Esophagus muscularis mucosa (tissue), 4 donors: ENCODE results near the gene SIX4. TPM values are rescaled to one million over a fixed set of nuclear protein-coding genes. Genes with fewer than 3 reads are reported as not detected.
A peak's percentile ranks its signal among the peaks of the same experiment; 100 is the strongest.
"Not testable (repeated sequence)": the region's sequence is repeated elsewhere in the genome, so short reads cannot be mapped to it uniquely, and the experiment has no call there.

Experiments
- DNase-seq: peaks from one replicate; pipeline ENCODE4 v3.0.0-alpha.2; 2017; ENCODE audit errors: extremely low spot score
- H3K27ac ChIP-seq, 4 donors: fragments of 200-600 bp; sonication (generic); replicated peaks in 1 of 4; 1 replicate in 3 of 4; 2 replicates in 1 of 4; pipeline ENCODE4 v1.5.1; 2016 to 2019; ENCODE audit warnings: mild to moderate bottlenecking in 1 of 4
- H3K27me3 ChIP-seq, 4 donors: fragments of 200-600 bp; sonication (generic); one replicate each; pipeline versions ENCODE4 v1.5.1 to v1.6.0; 2016 to 2019
- H3K36me3 ChIP-seq, 4 donors: fragments of 200-600 bp; sonication (generic); one replicate each; pipeline ENCODE4 v1.5.1; 2016 to 2019
- H3K4me1 ChIP-seq, 4 donors: fragments of 200-600 bp; sonication (generic); one replicate each; pipeline ENCODE4 v1.5.1; 2016 to 2019
- H3K4me3 ChIP-seq, 4 donors: fragments of 200-600 bp; sonication (generic); 1 replicate in 2 of 4; 2 replicates in 2 of 4; pipeline ENCODE4 v1.5.1; 2016 to 2019; ENCODE audit warnings: mild to moderate bottlenecking in 4 of 4, moderate library complexity in 1 of 4
- H3K9me3 ChIP-seq, 4 donors: fragments of 200-600 bp; sonication (generic); 1 replicate in 3 of 4; 2 replicates in 1 of 4; pipeline ENCODE4 v1.5.1; 2016 to 2019
- CTCF ChIP-seq, 3 experiments: fragments of 200-600 bp in 2 of 3; fragments of 450-650 bp in 1 of 3; sonication (generic) in 2 of 3; IDR thresholded peaks; one replicate each; pipeline ENCODE4 v1.5.1; 2017 to 2019; ENCODE audit warnings: antibody characterized with exemption in 3 of 3, mild to moderate bottlenecking in 2 of 3, moderate library complexity in 1 of 3
- EP300 ChIP-seq: sonication (generic); formaldehyde crosslinking; IDR thresholded peaks from one replicate; pipeline ENCODE4 v1.6.1; 2017; ENCODE audit warnings: antibody characterized with exemption
- POLR2A ChIP-seq: fragments of 450-650 bp; IDR thresholded peaks from one replicate; pipeline ENCODE4 v1.6.1; 2017; ENCODE audit warnings: antibody characterized with exemption, moderate library complexity, mild to moderate bottlenecking, low read depth
- POLR2AphosphoS5 ChIP-seq, 2 donors: sonication (generic); formaldehyde crosslinking; IDR thresholded peaks; one replicate each; pipeline ENCODE4 v1.6.1; 2017; ENCODE audit warnings: antibody characterized with exemption in 2 of 2
- WGBS: methylation state at CpG from one replicate; pipeline ENCODE4 v1.1.5; 2018; 5-methylcytosine and 5-hydroxymethylcytosine counted together
- intact Hi-C: fragments of 100-400 bp; cut with DNase I; formaldehyde crosslinking; loops from one replicate; pipeline ENCODE4 v1.15.1; 2023
- total RNA-seq, 4 donors: library from RNA; depleted of rRNA; stranded (reverse); fragments of >200 nt; gene quantifications; one replicate each; pipeline versions ENCODE4 v1.1.0 to v1.2.1, GENCODE V29; 2016

The SIX4 gene
- total RNA-seq, 4 donors from 2014 or later = 1.7 to 4.2 (median 2.7) TPM

GRCh38 chr14:60735416-60735815 lies 11.3 kb upstream of the SIX4 start:
- Histone ChIP-seq H3K27me3 (no peaks in the 10 kb centered on the region), H3K4me3 (peak overlapping the region; percentile 72 to 93 (median 84)), H3K36me3 (no peaks in the 10 kb centered on the region), H3K9me3 (no peaks in the 10 kb centered on the region), H3K27ac (peak overlapping the region; percentile 81 to 83 (median 82)), H3K4me1 (peaks cover 20 to 38% (median 25%) of the 10 kb centered on the region in 4 donors)
- intact Hi-C loops = no loop called here
- TF ChIP-seq POLR2AphosphoS5 (IDR thresholded peaks at IDR 0.05) (no peak), POLR2A (no peak), CTCF (IDR thresholded peaks at IDR 0.05) (no peak), EP300 (no peak)
- no peak for DNase-seq
- WGBS = 13% methylated on average over 5 of the region's 5 CpGs

- DNase-seq = no peak
- H3K27me3 ChIP-seq = no peaks in the 10 kb centered on the region
- H3K27ac ChIP-seq = peak within 1 kb of the TSS; percentile 81 to 83 (median 82)
- peak within 1 kb of the TSS; percentile 72 to 93 (median 84) for H3K4me3 ChIP-seq
- peak; percentile 62 to 81 for TF ChIP-seq POLR2AphosphoS5 (IDR thresholded peaks at IDR 0.05)
- TF ChIP-seq CTCF (IDR thresholded peaks at IDR 0.05) = peak in 1 of 3 experiments; percentile 19
- TF ChIP-seq EP300 = no peak
- TF ChIP-seq POLR2A = no peak
- 2% methylated on average over 23 of the region's 33 CpGs for WGBS
- H3K36me3 ChIP-seq = no peaks in the 10 kb centered on the region
- no peaks in the 10 kb centered on the region for H3K9me3 ChIP-seq
- intact Hi-C loops = no loop called here
- H3K4me1 ChIP-seq = peaks cover 20 to 38% (median 25%) of the 10 kb centered on the region in 4 donors
Observed at GRCh38 chr14:60734465-60735242, 10.5 kb upstream of the SIX4 start, which contains the start of gene MNAT1. Gene MNAT1 (plus strand): TSS chr14:60734761. CDS start chr14:60734863, 102 bp downstream.

- Histone ChIP-seq H3K4me1 (peaks cover 20 to 26% (median 22%) of the 10 kb centered on the region in 4 donors), H3K36me3 (no peaks in the 10 kb centered on the region), H3K27me3 (no peaks in the 10 kb centered on the region), H3K9me3 (no peaks in the 10 kb centered on the region), H3K27ac (no peak overlapping the region), H3K4me3 (no peak overlapping the region)
- no peak for DNase-seq
- no peak for TF ChIP-seq EP300
- no peak for TF ChIP-seq CTCF (IDR thresholded peaks at IDR 0.05)
- TF ChIP-seq POLR2A = no peak
- no peak for TF ChIP-seq POLR2AphosphoS5 (IDR thresholded peaks at IDR 0.05)
- 73% methylated on average over 4 of the region's 4 CpGs for WGBS
- intact Hi-C loops = no loop called here
Observed at GRCh38 chr14:60732840-60733483, 8.8 kb upstream of the SIX4 start.

GRCh38 chr14:60731291-60731690 lies 7.1 kb upstream of the SIX4 start:
- H3K36me3 ChIP-seq, H3K27ac ChIP-seq, intact Hi-C loops, H3K4me3 ChIP-seq, H3K27me3 ChIP-seq, H3K9me3 ChIP-seq, DNase-seq: not testable (repeated sequence)
- 92% methylated on average over 5 of the region's 5 CpGs for WGBS
- H3K4me1 ChIP-seq = peaks cover 13 to 17% (median 16%) of the 10 kb centered on the region in 4 donors
